Dermis blood vessel endothelial cell (primary cell): ENCODE results near the gene SLCO4C1. TPM values are rescaled to one million over a fixed set of nuclear protein-coding genes. Genes with fewer than 3 reads are reported as not detected.
A peak's percentile ranks its signal among the peaks of the same experiment; 100 is the strongest.
"Not testable (repeated sequence)": the region's sequence is repeated elsewhere in the genome, so short reads cannot be mapped to it uniquely, and the experiment has no call there.

Source experiments
- DNase-seq: peaks from one replicate; pipeline ENCODE4 v3.0.0; 2010
- total RNA-seq: library from RNA; depleted of rRNA; stranded (reverse); fragments of >200 nt; gene quantifications from 2 replicates; pipeline ENCODE4 v1.2.3, GENCODE V29; 2014

SLCO4C1 gene
- total RNA-seq = 0.14 and 0.17 TPM in 2 replicates

- peak; percentile 19 for DNase-seq
Measured at GRCh38 chr5:102296178-102296817, at the start of gene SLCO4C1. SLCO4C1 (minus strand) TSS chr5:102296284; CDS start chr5:102296262, 22 bp downstream.

- no peak for DNase-seq
Measured at GRCh38 chr5:102341681-102342288, 45.7 kb upstream of the SLCO4C1 start.

- DNase-seq = no peak
Measured at GRCh38 chr5:102324714-102325113, 28.6 kb upstream of the SLCO4C1 start.

- DNase-seq = not testable (repeated sequence)
Measured at GRCh38 chr5:102318801-102319200, 22.7 kb upstream of the SLCO4C1 start.

- DNase-seq = peak; percentile 2
Measured at GRCh38 chr5:102314328-102314727, 18.2 kb upstream of the SLCO4C1 start.

GRCh38 chr5:102313912-102314311 lies 17.8 kb upstream of the SLCO4C1 start:
- DNase-seq = no peak

GRCh38 chr5:102312586-102313370 lies 16.7 kb upstream of the SLCO4C1 start:
- DNase-seq = no peak

- DNase-seq = no peak
Measured at GRCh38 chr5:102309586-102309985, 13.5 kb upstream of the SLCO4C1 start.

GRCh38 chr5:102307232-102307631 lies 11.1 kb upstream of the SLCO4C1 start:
- DNase-seq = no peak

- no peak for DNase-seq
Measured at GRCh38 chr5:102306121-102306520, 10.0 kb upstream of the SLCO4C1 start.

GRCh38 chr5:102295534-102296177 lies 428 bp downstream of the SLCO4C1 start:
- DNase-seq = no peak

GRCh38 chr5:102294886-102295395 lies 1.1 kb downstream of the SLCO4C1 start:
- no peak for DNase-seq

- no peak for DNase-seq
Measured at GRCh38 chr5:102290004-102290403, 6.1 kb downstream of the SLCO4C1 start.

GRCh38 chr5:102289251-102289899 lies 6.7 kb downstream of the SLCO4C1 start:
- DNase-seq = no peak

GRCh38 chr5:102288630-102289029 lies 7.5 kb downstream of the SLCO4C1 start:
- DNase-seq = no peak

GRCh38 chr5:102286476-102286875 lies 9.6 kb downstream of the SLCO4C1 start:
- DNase-seq = no peak

GRCh38 chr5:102283102-102283797 lies 12.8 kb downstream of the SLCO4C1 start:
- DNase-seq = no peak

- no peak for DNase-seq
Measured at GRCh38 chr5:102279711-102280110, 16.4 kb downstream of the SLCO4C1 start.

- no peak for DNase-seq
Measured at GRCh38 chr5:102278231-102278630, 17.9 kb downstream of the SLCO4C1 start.

GRCh38 chr5:102277144-102277543 lies 18.9 kb downstream of the SLCO4C1 start:
- no peak for DNase-seq

- DNase-seq = no peak
Measured at GRCh38 chr5:102271759-102272158, 24.3 kb downstream of the SLCO4C1 start.

GRCh38 chr5:102270036-102270435 lies 26.0 kb downstream of the SLCO4C1 start:
- no peak for DNase-seq
